HL-60/S4 treated with phorbol 12-myristate 13-acetate at 8.2 ng/mL for 4 days and 3 days (cell line): ENCODE data around the gene RNF128.

Source experiments
- in situ Hi-C: fragments of 300-500 bp; cut with MboI; formaldehyde crosslinking; loops from 2 replicates; pipeline ENCODE4 v1.15.0; 2022; ENCODE audit warnings: low sequenced_read_pairs

RNF128 gene

GRCh38 chrX:106726485-106727437 lies at the start of gene RNF128:
Gene RNF128 (plus strand): TSS chrX:106726701. CDS start chrX:106726914, 213 bp downstream.
- in situ Hi-C loops, result no loop called here

- in situ Hi-C loops, result no loop called here
Observed at GRCh38 chrX:106680716-106681115, 45.8 kb upstream of the RNF128 start.

- in situ Hi-C loops, result no loop called here
Observed at GRCh38 chrX:106684207-106684606, 42.3 kb upstream of the RNF128 start.

- in situ Hi-C loops, result no loop called here
Observed at GRCh38 chrX:106692425-106693065, 34.0 kb upstream of the RNF128 start.

GRCh38 chrX:106696502-106696901 lies 30.0 kb upstream of the RNF128 start:
- in situ Hi-C loops, result no loop called here

GRCh38 chrX:106698693-106699092 lies 27.8 kb upstream of the RNF128 start:
- in situ Hi-C loops, result no loop called here

GRCh38 chrX:106702636-106703035 lies 23.9 kb upstream of the RNF128 start:
- in situ Hi-C loops, result no loop called here

- in situ Hi-C loops, result no loop called here
Observed at GRCh38 chrX:106706466-106706865, 20.0 kb upstream of the RNF128 start.

GRCh38 chrX:106707771-106708454 lies 18.6 kb upstream of the RNF128 start:
- in situ Hi-C loops, result no loop called here

GRCh38 chrX:106710771-106711170 lies 15.7 kb upstream of the RNF128 start:
- in situ Hi-C loops, result no loop called here

GRCh38 chrX:106711375-106711774 lies 15.1 kb upstream of the RNF128 start:
- in situ Hi-C loops, result no loop called here

- in situ Hi-C loops, result no loop called here
Observed at GRCh38 chrX:106716004-106716403, 10.5 kb upstream of the RNF128 start.

- in situ Hi-C loops, result no loop called here
Observed at GRCh38 chrX:106716463-106716862, 10.0 kb upstream of the RNF128 start.

GRCh38 chrX:106718709-106719108 lies 7.8 kb upstream of the RNF128 start:
- in situ Hi-C loops, result no loop called here

GRCh38 chrX:106725931-106726330 lies 570 bp upstream of the RNF128 start:
- in situ Hi-C loops, result no loop called here

- in situ Hi-C loops, result no loop called here
Observed at GRCh38 chrX:106728337-106728736, 1.8 kb downstream of the RNF128 start.

GRCh38 chrX:106730401-106730800 lies 3.9 kb downstream of the RNF128 start:
- in situ Hi-C loops, result no loop called here

- in situ Hi-C loops, result no loop called here
Observed at GRCh38 chrX:106731590-106731989, 5.1 kb downstream of the RNF128 start.

- in situ Hi-C loops, result no loop called here
Observed at GRCh38 chrX:106734827-106735226, 8.3 kb downstream of the RNF128 start.

- in situ Hi-C loops, result no loop called here
Observed at GRCh38 chrX:106740193-106740780, 13.8 kb downstream of the RNF128 start.

GRCh38 chrX:106742193-106742592 lies 15.7 kb downstream of the RNF128 start:
- in situ Hi-C loops, result no loop called here
